Mesenteric fat pad (tissue), 1 donor: ENCODE data around the gene CCDC28B. TPM values are rescaled to one million over a fixed set of nuclear protein-coding genes. Genes with fewer than 3 reads are reported as not detected.

Experiments used
- DNase-seq: peaks from one replicate; pipeline ENCODE4 v3.0.0-alpha.2; 2020; ENCODE audit warnings: low spot score
- total RNA-seq: library from RNA; stranded (reverse); fragmentation: NEBNext Ultra II Directional; extraction: Animal tissue kit (Norgen Biotek cat#: 25700); gene quantifications from one replicate; pipeline ENCODE4 v1.2.1, GENCODE V29; 2021
- donor health status: DM: yes; HTN: yes; CAD: no.

The CCDC28B gene
- total RNA-seq, 1 donor from 2014 or later: 3.5 TPM

DNA sequence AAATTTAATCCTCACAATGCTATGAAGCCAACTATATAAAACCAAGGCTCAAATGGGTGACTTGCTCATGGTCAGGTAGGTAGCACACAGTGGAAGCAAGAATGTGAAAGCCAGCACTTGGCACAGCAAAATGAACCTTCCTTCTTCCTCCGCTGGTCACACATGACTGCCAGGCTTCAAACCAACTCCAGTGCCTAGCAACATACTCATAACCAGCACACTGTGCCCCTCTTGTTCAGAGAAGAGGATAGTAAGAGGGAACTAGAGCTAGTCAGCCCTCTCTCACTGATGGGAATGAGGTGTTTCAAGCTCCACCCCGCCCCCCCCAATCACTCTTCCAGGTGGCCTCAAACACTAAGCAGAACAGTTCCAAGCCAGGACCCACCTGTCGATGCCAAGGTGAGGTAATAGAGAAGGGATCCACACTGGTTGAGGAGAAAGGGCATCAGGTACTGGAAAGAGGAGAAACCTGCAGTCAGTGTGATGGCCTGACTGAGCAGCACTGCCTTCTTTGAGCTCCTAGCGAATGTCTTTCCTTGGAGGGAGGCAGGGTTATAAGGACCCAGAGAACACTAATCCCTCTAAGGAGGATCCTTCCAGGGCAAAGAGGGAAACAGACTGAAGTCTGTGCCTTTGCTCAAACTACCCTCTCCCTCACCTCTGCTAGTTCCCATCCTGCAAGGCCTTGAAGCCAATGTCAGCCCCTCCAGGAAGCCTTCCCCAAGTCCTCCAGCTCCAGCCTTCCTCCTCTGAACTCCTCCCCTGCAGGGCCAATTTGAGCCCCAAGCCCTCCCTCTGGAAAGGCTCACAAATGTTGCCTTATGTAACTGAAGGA lies 20.6 kb downstream of the CCDC28B start:
- DNase-seq: no peak

DNA sequence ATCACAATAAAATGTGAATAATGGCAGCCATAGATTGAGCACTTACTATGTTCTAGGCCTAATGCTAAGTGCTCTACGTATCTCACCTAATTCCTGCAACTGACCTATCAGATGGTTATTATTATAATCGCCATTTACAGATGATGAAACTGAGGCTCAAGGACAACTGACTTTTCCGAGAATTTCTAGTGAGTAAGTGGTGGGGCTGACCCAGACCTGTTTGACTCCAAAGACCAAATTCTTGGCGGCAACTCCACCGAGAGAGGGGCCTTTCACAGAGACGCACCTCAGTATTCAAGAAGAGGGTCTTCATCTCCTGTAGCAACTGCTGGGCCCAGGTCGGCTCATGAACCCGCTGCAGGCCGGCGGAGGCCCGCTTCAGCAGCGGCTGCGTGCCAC lies 21.2 kb downstream of the CCDC28B start:
- no peak for DNase-seq

DNA sequence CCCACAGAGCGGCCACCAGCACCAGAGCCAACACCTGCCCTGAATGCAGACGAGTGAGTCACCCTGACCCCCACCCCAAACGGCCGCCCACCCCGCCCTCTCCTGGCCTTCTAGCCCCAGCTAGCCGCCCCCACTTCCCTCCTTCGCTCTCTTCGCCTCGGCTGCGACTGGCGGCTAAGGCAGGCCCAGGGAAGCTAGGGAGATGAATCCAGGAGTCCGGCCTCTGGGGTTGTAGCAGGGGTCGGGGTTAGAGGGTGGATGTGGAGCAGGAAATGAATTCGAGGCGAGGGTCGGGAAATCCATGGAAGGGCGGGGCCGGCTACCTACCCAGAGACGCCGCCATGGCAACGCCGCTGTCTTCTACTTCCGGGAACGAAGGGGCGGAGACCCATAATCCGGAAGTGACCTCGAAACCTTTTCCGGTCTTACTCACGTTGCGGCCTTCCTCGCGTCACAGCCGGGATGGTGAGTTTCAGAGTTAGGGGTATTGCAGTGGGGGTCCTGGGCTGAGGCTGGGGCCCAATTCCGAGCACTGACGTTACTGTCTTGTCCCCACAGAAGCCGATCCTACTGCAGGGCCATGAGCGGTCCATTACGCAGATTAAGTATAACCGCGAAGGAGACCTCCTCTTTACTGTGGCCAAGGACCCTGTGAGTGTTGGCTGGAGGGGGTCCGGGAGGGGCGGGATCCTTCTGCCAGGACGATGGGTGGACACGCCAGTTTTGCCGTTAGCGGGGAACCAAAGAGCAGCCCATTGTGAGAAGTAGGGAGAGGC lies 21.8 kb downstream of the CCDC28B start, which contains the start of the genes EIF3I and TMEM234:
Gene EIF3I (plus strand): TSS at position 428 of the 776 bp plus-strand sequence. CDS start 35 bp downstream, at position 463.
Gene TMEM234 (minus strand): TSS at position 374 of the 776 bp plus-strand sequence. CDS start 31 bp downstream, at position 343.
- peak; percentile 96 for DNase-seq

DNA sequence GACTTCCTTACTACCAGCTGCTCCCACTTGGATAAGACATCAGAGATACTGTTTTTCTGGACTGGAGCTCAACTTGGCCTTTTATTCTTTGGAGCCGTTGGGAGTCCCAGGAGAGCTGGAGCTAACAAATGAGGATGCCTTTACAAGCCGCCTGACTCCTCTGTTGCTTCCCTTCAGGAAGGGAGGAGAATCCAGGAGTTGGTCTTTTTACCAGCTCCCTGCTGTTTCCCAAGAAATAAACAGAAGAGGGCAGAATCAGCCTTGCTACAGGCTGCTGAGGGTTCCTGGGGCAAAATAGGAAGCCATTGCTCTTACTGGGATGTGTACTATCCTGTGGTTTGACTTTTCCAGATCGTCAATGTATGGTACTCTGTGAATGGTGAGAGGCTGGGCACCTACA lies 23.3 kb downstream of the CCDC28B start:
- no peak for DNase-seq

DNA sequence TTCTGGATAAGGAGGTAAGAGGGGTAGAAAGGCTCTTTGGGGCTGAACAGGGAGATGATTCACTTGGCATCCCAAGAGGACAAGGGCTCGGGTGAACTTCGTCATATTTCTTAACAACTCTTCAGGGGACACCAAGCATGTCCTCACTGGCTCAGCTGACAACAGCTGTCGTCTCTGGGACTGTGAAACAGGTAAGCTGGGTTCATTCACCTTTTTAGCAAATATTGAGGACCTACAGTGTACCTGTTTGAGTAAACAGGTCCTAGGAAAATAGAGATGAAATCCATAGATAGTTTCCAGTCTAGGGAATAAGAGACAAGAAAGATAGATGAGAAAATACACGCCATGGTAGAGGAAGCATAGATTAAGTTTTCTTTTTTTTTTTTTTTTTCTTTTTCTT lies 23.9 kb downstream of the CCDC28B start:
- no peak for DNase-seq

DNA sequence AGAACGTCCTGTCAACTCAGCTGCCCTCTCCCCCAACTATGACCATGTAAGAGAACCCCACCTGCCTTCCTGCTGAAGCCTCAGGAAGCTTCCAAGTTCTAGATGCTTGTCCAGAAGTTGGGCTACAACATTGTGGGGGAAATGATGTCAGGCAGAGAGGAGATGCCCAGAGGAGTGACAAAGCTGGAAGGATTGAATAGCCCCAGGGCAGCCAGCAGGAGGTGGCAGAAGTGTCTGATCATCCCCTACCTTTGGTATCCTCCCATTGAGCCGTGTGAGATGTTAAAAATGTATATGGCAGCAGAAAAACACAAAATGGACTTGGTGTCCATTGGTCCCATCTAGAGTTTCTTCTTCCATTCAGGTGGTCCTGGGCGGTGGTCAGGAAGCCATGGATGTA lies 28.4 kb downstream of the CCDC28B start:
- DNase-seq: no peak

DNA sequence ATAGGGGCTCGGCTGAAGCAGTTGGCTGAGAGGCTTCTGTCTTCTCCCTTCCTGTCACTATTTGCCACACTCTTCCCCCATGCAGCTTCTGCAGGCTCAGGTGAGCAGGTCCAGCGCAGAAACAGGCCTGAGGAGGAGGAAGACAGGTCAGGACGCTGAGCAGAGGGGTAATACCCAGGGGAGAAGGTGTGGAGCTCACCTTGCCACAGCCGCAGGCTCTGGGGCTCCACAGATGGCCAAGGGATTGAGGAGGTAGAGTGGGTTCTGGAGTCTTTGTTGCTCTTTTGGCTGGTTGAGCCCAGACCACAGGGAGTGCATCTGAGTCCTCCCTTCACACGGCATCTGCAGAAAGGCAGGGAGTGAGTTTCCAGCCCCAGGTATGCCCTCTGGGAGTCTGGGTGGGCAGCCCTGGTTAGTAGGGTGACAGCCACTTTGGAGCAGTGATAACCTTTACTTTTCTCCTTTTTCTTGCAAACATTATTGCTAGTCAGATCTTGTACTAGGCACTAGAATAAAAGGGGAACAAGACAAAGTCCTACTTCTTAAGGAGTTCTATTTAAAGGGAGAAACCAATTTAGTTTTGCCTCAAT lies 31.5 kb downstream of the CCDC28B start:
- DNase-seq: no peak

DNA sequence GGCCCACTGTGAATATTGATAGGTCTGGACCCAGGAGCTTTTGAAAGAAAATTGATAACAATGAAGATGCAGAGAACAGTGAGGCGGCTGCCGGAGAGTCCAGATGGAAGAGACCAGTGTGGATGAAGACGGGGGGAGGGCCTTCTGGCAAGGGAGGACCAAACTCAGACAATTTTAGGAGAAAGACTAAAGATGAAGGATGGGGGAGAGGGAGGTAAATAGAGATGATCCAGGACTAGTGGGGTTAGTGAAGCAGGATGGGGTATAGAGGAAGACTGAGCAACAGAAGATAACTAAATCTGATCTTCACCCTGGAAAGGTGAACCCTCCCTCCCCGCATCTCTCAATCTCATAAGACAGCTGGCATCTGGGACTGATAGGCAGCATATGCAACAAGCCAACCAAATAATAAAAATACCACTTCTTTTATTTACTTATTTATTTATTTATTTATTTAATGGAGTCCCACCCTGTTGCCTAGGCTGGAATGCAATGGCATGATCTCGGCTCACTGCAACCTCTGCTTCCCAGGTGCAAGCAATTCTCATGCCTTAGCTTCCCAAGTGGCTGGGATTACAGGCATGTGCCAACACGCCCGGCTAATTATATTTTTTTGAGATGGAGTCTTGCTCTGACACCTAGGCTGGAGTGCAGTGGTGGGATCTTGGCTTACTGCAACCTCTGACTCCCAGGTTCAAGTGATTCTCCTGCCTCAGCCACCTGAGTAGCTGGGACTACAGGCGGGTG lies 32.3 kb downstream of the CCDC28B start:
- DNase-seq: no peak

DNA sequence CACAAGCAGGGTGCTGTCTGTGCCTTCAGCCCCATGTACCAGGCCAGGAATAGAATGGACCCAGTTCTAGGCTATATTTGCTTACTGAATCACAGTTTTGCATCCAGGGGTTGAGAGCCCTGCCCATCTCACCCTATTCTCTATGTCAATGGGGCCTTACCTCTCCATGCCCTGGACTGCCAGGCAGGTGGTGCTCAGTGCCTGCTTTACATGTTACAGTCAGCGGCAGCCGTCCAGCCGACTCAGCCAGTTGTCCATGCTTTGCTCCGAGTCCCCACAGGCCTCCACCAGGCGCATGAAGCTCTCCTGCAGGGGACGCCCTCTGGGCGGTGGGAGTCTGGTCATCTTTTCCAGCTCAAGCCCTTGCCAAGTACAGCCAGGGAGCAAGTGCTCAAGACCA lies 34.4 kb downstream of the CCDC28B start:
- no peak for DNase-seq

DNA sequence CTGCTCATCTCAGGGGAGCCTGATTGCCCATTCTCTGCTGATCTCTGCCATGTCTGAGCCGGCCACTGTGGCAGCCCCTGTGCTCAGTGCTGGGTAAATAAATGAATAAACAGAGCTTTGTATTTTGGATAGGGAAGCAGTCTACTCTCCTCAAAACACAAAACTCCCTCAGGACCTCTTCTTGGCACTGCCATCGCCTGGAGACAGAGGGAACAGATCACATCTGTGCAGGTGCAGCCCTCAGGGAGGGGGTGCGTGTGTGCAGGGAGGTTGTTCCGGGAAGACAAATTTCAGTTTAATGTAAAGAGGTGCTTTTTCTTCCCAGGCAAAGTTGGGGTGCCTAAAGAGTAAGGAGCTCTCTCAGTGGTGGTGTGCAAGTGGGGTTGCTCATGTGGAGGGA lies 38.9 kb downstream of the CCDC28B start:
- no peak for DNase-seq

DNA sequence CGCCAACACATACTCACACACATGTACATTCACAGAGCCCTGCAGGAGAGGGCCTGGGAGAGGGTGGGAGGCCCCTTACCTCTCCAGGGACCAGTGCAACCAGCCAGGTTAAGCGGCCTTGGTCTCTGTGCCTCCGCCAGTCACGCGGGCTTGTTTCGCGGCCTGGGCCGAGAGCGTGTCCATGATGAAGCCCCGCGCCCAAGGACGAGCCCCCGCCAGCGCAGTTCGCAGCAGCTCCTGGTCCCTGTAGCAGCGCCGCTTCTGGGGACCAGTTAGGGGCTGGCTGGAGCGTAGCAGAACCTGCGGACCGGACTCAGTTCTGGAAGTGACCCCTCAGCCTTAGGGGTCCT lies 39.4 kb downstream of the CCDC28B start:
- DNase-seq: no peak

DNA sequence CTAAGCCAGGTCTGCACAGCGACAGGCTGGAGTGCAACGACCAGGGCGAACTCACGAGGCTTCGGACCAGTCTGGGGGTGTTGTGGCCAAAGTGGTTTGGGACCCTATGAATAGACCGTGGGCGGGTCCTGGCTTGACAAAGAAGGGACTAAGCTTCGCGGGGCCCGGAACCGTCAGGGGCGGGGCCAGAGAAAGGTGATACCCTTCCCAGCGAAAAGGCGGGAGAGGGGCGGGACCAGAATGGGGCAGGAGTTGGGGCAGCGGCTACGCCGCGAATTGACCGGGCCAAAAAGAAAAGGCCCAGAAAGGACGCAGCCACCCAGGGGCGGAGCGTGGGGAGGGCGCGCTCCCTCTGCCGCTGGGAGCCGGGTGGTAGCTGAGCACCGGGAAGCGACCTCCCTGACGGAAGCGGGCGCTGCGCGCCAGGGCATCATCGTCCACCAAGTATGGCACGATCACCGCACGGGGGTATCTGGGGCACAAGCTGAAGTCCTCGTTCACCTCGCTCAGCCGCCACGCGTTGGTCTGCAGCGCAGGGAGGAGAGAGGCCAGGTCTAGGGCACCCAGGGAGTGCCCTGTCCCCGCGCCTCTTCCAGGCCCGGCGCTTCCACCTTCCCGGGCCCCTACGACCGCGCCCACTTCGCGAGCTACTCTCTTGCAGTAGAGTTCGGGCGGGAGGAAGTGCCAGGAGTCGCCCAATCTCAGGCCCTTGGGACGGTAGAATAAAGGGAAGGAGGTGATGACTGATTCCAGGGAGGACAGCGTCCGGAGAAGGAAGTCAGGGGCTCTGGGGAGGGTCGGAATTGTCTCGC lies 40.0 kb downstream of the CCDC28B start:
- DNase-seq: peak; percentile 93

DNA sequence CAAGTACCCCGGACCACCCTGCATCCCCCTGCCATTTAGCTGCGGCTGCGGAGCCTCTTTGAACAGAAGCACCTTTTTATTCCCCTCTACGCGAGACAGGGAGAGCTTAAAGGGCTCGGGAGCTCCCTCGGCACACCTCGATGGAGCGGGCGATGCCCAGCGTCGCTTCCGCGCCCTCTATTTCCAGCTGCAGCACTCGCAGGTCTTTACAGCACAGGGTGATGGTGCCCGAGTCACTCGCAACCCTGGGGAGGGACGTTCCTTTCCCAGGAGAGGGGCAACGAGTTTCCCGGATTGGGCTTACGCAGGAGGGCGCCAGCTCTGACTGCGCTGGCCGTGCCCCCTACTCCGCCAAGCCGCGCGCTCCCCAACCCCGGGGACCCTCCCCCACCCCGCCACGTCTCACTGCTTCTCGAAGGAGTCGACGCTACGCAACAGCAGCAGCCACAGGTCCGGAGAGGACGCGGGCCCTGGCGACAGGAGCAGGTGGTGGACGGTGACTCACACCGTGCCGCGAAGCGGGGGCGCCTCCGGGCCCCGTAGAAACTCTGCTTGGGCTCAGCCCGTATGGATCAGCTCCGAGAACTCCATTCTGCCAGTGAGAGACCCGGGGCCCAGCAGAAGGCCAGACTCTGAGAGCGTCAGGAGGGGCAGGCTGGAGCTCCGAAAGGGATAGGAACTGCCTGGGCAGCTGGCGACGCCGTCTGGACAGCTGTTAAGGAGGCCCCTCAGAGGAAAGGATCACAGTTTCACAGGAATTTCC lies 40.8 kb downstream of the CCDC28B start:
- DNase-seq: peak; percentile 92

DNA sequence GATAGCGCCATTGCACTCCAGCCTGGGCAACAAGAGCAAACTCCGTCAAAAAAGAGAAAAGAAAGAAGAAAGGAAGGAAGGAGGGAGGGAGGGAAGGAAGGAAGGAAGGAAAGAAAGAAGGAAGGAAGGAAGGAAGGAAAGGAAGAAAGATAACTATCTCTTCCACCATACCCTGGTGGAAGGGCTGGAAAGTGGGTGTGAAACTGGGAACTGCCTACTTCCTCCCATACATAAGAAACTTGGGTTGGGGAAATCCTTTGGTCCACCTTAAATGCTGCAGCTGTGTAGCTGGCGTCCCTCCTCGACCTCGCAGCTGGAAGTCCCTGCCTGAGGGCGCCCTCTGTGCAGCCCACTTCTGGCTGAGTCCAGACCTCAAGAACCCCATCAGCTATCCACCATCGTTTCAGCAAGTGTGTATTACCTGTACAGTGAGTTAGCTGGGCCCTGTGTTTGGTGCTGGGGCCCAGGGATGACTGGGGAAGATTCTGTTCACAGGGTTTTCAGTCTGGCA lies 42.0 kb downstream of the CCDC28B start:
- no peak for DNase-seq

DNA sequence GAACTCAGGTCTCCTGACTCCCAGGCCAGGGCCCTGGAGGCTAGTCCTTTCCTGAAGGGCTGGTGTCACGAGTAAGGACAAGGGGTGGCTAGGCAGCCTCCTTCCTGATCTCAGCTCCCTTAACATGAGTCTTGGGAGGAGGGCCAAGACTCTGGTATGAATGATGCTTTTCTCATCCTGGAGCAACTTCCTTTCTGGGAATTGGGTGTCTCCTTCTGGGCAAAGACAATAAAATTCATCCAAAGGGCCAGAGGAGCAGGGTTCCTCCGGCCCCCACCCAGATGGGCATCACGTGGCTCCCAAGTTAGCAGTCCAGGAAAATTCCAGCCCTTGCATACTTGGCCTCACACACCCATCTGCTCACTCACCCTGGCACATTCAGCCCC lies 46.5 kb downstream of the CCDC28B start, which contains the start of gene FAM167B:
Gene FAM167B (plus strand): TSS at position 335 of the 386 bp plus-strand sequence. CDS start 200 bp downstream, outside the sequence.
- DNase-seq: no peak

DNA sequence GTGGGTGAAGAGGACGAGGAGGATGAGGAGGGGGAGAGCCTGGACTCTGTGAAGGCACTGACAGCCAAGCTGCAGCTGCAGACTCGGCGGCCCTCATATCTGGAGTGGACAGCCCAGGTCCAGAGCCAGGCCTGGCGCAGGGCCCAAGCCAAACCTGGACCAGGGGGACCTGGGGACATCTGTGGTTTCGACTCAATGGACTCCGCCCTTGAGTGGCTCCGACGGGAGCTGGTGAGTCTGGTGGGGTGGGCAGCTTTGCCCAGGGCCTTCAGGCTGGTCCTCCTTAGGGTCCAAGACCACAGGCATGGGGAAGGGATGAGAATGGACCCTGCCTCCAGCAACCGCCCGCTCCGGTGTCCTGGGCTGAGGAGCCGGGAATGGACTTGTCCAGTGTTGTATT lies 47.1 kb downstream of the CCDC28B start:
- no peak for DNase-seq

DNA sequence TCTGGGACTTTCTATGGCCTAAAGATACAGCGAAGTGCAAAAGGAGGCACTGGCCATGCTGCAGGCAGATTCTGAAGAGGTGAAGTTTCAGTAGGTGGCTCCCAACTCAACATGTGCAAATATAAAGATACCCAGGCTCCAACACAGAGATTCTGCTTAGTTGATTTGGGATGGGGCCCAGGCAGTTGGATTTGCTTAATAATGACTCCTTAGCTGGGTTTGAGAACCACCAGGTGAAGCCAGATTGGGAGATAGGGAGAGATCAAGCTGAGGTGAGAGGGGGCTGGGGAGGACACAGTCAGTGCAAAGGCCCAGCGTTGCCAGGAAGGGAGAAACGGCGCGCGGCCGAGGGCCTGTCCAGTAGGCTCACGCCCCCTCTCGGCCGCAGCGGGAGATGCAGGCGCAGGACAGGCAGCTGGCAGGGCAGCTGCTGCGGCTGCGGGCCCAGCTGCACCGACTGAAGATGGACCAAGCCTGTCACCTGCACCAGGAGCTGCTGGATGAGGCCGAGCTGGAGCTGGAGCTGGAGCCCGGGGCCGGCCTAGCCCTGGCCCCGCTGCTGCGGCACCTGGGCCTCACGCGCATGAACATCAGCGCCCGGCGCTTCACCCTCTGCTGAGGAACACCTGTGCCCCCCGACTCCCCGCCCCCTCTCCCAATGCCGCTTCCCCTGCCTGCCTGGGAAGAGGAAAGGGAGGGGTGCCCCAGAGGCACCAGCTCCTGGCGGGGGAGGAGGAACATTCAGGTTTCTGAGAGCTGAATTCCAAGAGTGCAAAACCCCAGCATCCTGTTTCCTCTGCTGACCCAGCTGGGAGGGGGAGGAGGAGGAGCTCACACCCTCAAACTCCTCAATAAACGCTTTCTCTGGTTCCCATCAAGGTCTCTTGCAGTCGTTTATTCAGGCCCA lies 47.8 kb downstream of the CCDC28B start:
- DNase-seq: peak; percentile 94

DNA sequence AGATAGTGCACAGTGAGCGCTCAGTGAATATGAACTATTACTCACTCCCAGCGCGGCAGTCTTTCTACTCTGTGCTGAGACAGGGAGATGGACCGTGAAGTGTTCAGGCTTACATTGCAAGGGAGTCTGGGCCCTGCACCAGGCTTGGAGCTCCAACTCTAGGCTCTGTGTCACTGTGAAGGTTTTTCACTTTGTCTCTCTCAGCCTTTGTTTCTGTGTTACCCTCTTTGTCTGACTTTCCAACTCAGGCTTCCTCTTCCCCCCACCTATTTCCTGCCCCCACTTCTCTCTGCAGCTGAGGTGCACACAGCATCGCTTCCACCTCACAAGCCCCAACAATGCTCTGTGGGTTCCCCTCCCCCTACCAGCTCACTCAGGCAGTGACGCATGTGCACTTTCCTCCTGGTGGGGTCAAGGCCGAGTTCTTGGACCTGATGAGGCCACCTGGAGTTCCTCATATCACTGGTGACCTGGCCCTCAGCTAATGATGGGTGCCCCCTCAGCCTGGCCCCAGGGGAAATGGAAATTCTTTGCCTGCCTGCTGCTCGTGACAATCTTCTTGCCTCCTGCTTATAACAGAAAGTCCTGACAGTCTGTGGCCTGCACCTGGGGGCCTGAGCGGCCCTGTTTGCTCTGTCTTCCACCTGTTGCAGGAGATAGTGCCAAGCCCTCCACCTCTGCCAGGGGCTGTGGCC lies 49.6 kb downstream of the CCDC28B start:
- DNase-seq: no peak
